Tibial nerve (tissue), 4 donors: ENCODE measurements around the gene JMJD1C.

Source experiments
- CTCF ChIP-seq, 5 experiments: fragments of 200-600 bp in 3 of 5; fragments of 450-650 bp in 2 of 5; sonication (generic) in 3 of 5; IDR thresholded peaks; one replicate each; pipeline ENCODE4 v1.5.1; 2016 to 2019; ENCODE audit warnings: antibody characterized with exemption in 5 of 5, mild to moderate bottlenecking in 3 of 5, moderate library complexity in 2 of 5
- EP300 ChIP-seq, 2 donors: sonication (generic); formaldehyde crosslinking; IDR thresholded peaks; one replicate each; pipeline ENCODE4 v1.6.1; 2017; ENCODE audit warnings: antibody characterized with exemption in 2 of 2, mild to moderate bottlenecking in 1 of 2
- POLR2A ChIP-seq, 2 donors: fragments of 450-650 bp; IDR thresholded peaks; one replicate each; pipeline ENCODE4 v1.6.1; 2017; ENCODE audit warnings: antibody characterized with exemption in 2 of 2, mild to moderate bottlenecking in 2 of 2, moderate library complexity in 2 of 2

- TF ChIP-seq POLR2A (IDR thresholded peaks at IDR 0.05) (no peak), CTCF (IDR thresholded peaks at IDR 0.05) (no peak), EP300 (IDR thresholded peaks at IDR 0.05) (no peak)
Observed at GRCh38 chr10:63427013-63427412, 38.8 kb downstream of the JMJD1C start.
